ENCODE data around the gene NKX2-3. TPM values are rescaled to one million over a fixed set of nuclear protein-coding genes. Genes with fewer than 3 reads are reported as not detected.

NKX2-3 gene
- total and polyA plus RNA-seq, 2 donors, result 0.05 to 0.09 TPM

DNA sequence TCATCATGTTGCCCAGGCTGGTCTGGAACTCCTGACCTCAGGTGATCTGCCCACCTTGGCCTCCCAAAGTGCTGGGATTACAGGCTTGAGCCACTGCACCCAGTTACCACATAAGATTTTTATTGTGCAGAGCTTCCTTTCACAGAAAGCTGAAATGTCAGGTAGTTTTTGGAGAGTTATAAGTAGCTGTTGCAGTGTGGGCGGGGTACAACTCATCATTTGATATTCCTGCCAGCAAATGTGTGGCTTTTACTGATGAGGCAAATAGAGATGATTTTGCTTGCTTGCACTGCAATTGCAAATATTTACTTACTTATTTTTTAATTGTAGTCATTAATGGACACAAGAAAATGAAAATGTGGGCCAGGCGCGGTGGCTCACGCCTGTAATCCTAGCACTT is 32.4 kb downstream of the NKX2-3 start:
- WGBS, result 99% methylated on average over 4 of the region's 4 CpGs
- peaks cover 0 to 2% of the 10 kb centered on the region in 2 donors for H3K27me3 ChIP-seq (ENCODE audit: control insufficient read depth in 2 of 2, insufficient read depth in 1 of 2, low read length in 1 of 2)
- H3K4me1 ChIP-seq (ENCODE audit: control insufficient read depth in 2 of 2, insufficient read depth in 2 of 2, low read length in 2 of 2), result no peaks in the 10 kb centered on the region
- H3K36me3 ChIP-seq (ENCODE audit: control insufficient read depth in 2 of 2, insufficient read depth in 2 of 2, low read length in 1 of 2), result no peaks in the 10 kb centered on the region
- H3K4me3 ChIP-seq (ENCODE audit: low read length in 2 of 2), result no peak overlapping the region
- H3K9me3 ChIP-seq (ENCODE audit: control insufficient read depth in 2 of 2, insufficient read depth in 1 of 2, low read length in 1 of 2), result no peaks in the 10 kb centered on the region
- H3K27ac ChIP-seq (ENCODE audit: low read depth in 1 of 2, low read length in 1 of 2), result no peak overlapping the region
- DNase-seq (ENCODE audit: low read depth in 6 of 9, low spot score in 9 of 9), result no peak

DNA sequence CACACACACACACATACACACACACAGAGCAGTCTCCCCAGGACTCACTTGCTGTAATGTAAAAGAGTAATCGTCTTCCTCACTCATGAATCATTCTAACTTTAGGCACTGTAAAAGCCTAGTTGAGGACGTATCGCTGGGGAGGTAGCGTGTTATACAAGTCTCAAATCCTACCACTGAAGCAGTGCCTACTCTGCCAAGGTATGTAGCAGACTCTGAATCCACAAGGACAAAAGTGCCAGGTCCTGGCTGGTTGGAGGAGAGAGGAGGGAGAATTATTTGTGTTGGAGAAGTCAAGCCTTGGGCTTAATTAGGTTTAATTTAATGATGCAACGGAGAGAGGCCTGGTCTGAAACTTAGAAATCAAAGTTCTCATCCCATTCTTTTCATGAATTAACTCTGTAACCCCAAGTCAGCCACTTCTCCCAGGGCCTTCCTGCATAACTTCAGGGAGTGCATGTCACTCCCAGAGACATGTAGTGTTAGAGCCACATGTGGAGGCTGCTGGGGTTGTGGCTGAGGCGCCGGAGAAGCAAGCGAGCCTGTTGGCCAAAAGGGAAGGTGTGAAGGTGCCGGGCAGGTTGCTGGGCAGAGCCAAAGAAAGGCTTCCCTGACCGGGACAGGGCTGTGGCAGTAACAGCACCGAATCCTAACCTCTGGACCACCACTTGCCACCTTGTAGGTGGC is 36.7 kb downstream of the NKX2-3 start:
- no peaks in the 10 kb centered on the region for H3K36me3 ChIP-seq (ENCODE audit: control insufficient read depth in 2 of 2, insufficient read depth in 2 of 2, low read length in 1 of 2)
- H3K9me3 ChIP-seq (ENCODE audit: control insufficient read depth in 2 of 2, insufficient read depth in 1 of 2, low read length in 1 of 2), result no peaks in the 10 kb centered on the region
- H3K4me3 ChIP-seq (ENCODE audit: low read length in 2 of 2), result no peak overlapping the region
- peaks cover 0 to 2% of the 10 kb centered on the region in 2 donors for H3K27me3 ChIP-seq (ENCODE audit: control insufficient read depth in 2 of 2, insufficient read depth in 1 of 2, low read length in 1 of 2)
- H3K27ac ChIP-seq (ENCODE audit: low read depth in 1 of 2, low read length in 1 of 2), result no peak overlapping the region
- DNase-seq (ENCODE audit: low read depth in 6 of 9, low spot score in 9 of 9), result no peak
- no peaks in the 10 kb centered on the region for H3K4me1 ChIP-seq (ENCODE audit: control insufficient read depth in 2 of 2, insufficient read depth in 2 of 2, low read length in 2 of 2)
- 82% methylated on average over 11 of the region's 11 CpGs for WGBS

DNA sequence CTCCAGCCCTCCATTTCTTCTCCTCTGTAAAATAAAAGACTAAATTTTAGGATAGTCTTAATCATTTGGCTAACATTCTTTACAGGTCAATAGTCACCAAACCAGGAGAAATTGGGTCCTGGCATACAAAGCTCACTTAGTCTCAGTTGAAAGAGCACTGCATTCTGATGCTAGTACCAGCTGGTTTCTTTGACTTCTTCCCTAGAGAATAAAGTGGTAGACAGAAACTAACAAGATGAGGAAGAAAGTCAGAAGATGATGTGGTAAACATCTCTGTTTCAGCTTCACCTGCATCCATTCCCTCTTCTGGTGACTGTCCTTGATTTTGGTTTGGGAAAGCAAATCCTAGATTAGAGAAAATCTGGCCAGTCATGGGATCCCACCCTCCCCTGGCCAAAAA is 37.2 kb downstream of the NKX2-3 start:
- DNase-seq (ENCODE audit: low read depth in 6 of 9, low spot score in 9 of 9), result no peak
- H3K27ac ChIP-seq (ENCODE audit: low read depth in 1 of 2, low read length in 1 of 2), result no peak overlapping the region
- H3K36me3 ChIP-seq (ENCODE audit: control insufficient read depth in 2 of 2, insufficient read depth in 2 of 2, low read length in 1 of 2), result no peaks in the 10 kb centered on the region
- no peak overlapping the region for H3K4me3 ChIP-seq (ENCODE audit: low read length in 2 of 2)
- H3K4me1 ChIP-seq (ENCODE audit: control insufficient read depth in 2 of 2, insufficient read depth in 2 of 2, low read length in 2 of 2), result no peaks in the 10 kb centered on the region
- H3K9me3 ChIP-seq (ENCODE audit: control insufficient read depth in 2 of 2, insufficient read depth in 1 of 2, low read length in 1 of 2), result no peaks in the 10 kb centered on the region
- H3K27me3 ChIP-seq (ENCODE audit: control insufficient read depth in 2 of 2, insufficient read depth in 1 of 2, low read length in 1 of 2), result peaks cover 0 to 2% of the 10 kb centered on the region in 2 donors

DNA sequence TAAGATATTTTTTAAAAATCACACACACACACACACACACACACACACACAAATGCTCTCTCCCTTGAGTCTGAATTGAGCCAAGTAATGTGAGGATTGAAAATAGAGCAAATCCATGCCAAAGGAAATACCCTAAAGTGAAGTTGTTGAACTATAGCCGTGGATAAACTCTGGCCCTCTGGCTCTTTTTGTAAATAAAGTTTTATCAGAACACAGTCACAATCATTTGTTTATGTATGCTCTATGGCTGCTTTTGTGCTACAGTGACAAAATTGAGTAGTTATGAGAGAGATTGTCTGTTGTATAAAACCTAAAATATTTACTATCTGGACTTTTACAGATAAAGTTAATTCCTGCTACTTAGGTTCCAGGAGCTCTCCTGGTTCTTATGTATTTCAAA is 39.1 kb downstream of the NKX2-3 start:
- Histone ChIP-seq H3K9me3 (ENCODE audit: control insufficient read depth in 2 of 2, insufficient read depth in 1 of 2, low read length in 1 of 2) (no peaks in the 10 kb centered on the region), H3K27ac (ENCODE audit: low read depth in 1 of 2, low read length in 1 of 2) (no peak overlapping the region), H3K27me3 (ENCODE audit: control insufficient read depth in 2 of 2, insufficient read depth in 1 of 2, low read length in 1 of 2) (peaks cover 0 to 2% of the 10 kb centered on the region in 2 donors), H3K36me3 (ENCODE audit: control insufficient read depth in 2 of 2, insufficient read depth in 2 of 2, low read length in 1 of 2) (no peaks in the 10 kb centered on the region), H3K4me3 (ENCODE audit: low read length in 2 of 2) (no peak overlapping the region), H3K4me1 (ENCODE audit: control insufficient read depth in 2 of 2, insufficient read depth in 2 of 2, low read length in 2 of 2) (no peaks in the 10 kb centered on the region)
- no peak for DNase-seq (ENCODE audit: low read depth in 6 of 9, low spot score in 9 of 9)
- 96% methylated on average over 1 of the region's 1 CpG for WGBS

DNA sequence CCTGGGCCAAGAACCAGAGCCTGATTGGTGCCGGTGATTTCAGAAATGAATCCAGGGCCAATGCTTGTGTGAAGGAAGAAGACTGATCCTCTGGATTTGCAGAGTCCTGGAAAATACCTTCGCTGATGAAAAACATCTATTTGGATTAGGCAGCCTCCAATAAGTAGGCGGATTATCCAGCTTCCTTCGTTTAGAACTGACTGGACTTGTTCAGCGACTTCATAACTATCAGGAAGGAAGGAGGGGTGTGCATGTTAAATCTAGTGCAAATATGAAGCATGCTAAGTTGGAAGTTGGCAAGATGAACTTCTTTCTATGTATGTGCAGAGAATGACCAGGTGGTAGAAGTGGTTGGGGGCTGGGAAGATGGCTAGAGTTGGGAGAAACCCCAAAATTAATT is 41.0 kb downstream of the NKX2-3 start:
- H3K36me3 ChIP-seq (ENCODE audit: control insufficient read depth in 2 of 2, insufficient read depth in 2 of 2, low read length in 1 of 2), result no peaks in the 10 kb centered on the region
- DNase-seq (ENCODE audit: low read depth in 6 of 9, low spot score in 9 of 9), result no peak
- H3K4me3 ChIP-seq (ENCODE audit: low read length in 2 of 2), result no peak overlapping the region
- 84% methylated on average over 5 of the region's 5 CpGs for WGBS
- H3K27me3 ChIP-seq (ENCODE audit: control insufficient read depth in 2 of 2, insufficient read depth in 1 of 2, low read length in 1 of 2), result peaks cover 0 to 2% of the 10 kb centered on the region in 2 donors
- no peak overlapping the region for H3K27ac ChIP-seq (ENCODE audit: low read depth in 1 of 2, low read length in 1 of 2)
- H3K9me3 ChIP-seq (ENCODE audit: control insufficient read depth in 2 of 2, insufficient read depth in 1 of 2, low read length in 1 of 2), result no peaks in the 10 kb centered on the region
- no peaks in the 10 kb centered on the region for H3K4me1 ChIP-seq (ENCODE audit: control insufficient read depth in 2 of 2, insufficient read depth in 2 of 2, low read length in 2 of 2)

DNA sequence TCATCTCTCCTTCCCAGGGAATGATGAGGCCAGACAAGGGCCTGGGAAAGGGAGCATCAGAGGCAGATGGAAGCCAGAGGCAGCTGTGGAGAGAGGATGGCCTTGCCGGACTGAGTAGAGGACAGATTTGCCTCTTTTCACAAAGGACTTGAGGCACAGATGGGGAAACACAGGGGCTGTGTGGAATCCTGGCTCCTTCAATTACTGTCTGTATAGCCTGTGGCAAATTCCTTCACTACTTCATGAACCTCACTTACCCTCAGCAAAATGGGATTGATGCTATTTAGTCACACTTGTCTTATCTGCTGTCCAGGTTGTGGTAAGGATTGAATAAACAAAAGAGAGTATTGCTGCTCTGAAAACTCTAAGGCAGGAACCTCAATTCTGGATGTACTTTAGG is 47.2 kb downstream of the NKX2-3 start:
- 98% methylated on average over 1 of the region's 1 CpG for WGBS
- Histone ChIP-seq H3K4me3 (ENCODE audit: low read length in 2 of 2) (no peak overlapping the region), H3K36me3 (ENCODE audit: control insufficient read depth in 2 of 2, insufficient read depth in 2 of 2, low read length in 1 of 2) (no peaks in the 10 kb centered on the region), H3K27ac (ENCODE audit: low read depth in 1 of 2, low read length in 1 of 2) (no peak overlapping the region), H3K4me1 (ENCODE audit: control insufficient read depth in 2 of 2, insufficient read depth in 2 of 2, low read length in 2 of 2) (no peaks in the 10 kb centered on the region), H3K9me3 (ENCODE audit: control insufficient read depth in 2 of 2, insufficient read depth in 1 of 2, low read length in 1 of 2) (no peaks in the 10 kb centered on the region), H3K27me3 (ENCODE audit: control insufficient read depth in 2 of 2, insufficient read depth in 1 of 2, low read length in 1 of 2) (peaks cover 0 to 3% of the 10 kb centered on the region in 2 donors)
- no peak for DNase-seq (ENCODE audit: low read depth in 6 of 9, low spot score in 9 of 9)

DNA sequence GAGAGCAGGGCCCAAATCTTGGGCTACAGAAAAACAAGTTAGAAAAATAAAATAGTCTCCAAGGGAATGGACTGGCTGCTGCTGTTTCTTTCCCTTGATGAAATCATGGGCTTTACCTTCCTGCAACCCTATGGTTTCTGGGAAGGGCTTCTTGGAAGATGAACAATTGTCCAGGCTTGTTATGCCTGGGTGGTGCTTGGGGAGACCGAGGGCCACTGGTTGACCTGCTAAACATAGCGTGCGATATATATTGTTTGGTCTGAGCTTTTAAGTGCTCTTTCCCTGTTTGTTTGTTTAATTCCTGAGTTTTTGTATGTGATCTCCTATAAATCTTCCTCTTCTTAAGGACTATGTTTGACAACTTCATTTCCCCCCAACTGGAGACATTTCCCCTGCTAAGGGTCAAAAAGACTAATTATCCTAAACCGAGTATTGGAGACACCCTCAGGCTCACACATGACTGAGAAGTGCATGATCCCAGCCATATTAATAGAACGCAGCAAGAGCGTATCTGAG is 49.6 kb downstream of the NKX2-3 start:
- Histone ChIP-seq H3K4me1 (ENCODE audit: control insufficient read depth in 2 of 2, insufficient read depth in 2 of 2, low read length in 2 of 2) (no peaks in the 10 kb centered on the region), H3K27ac (ENCODE audit: low read depth in 1 of 2, low read length in 1 of 2) (no peak overlapping the region), H3K27me3 (ENCODE audit: control insufficient read depth in 2 of 2, insufficient read depth in 1 of 2, low read length in 1 of 2) (peaks cover 0 to 3% of the 10 kb centered on the region in 2 donors), H3K9me3 (ENCODE audit: control insufficient read depth in 2 of 2, insufficient read depth in 1 of 2, low read length in 1 of 2) (no peaks in the 10 kb centered on the region), H3K36me3 (ENCODE audit: control insufficient read depth in 2 of 2, insufficient read depth in 2 of 2, low read length in 1 of 2) (no peaks in the 10 kb centered on the region), H3K4me3 (ENCODE audit: low read length in 2 of 2) (no peak overlapping the region)
- 92% methylated on average over 6 of the region's 6 CpGs for WGBS
- no peak for DNase-seq (ENCODE audit: low read depth in 6 of 9, low spot score in 9 of 9)

DNA sequence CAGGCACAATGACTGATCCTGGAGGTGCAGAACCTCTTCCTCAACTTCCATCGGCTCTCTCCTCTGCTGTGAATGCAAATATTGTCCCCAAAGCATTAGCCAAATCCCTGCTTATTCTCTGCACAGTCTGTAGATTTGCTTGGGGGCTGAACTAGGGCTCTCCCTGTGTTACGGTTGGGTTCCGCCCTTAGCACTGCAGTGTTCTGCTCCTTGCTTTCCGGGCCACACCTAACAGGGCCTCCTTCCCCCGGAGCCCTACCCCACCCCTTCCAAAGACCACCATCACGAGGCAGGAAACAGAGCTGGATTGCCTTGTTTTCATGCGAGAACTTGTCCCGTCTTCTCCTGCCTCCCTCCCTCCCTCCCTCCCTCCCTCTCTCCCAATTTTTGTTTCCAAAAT is 50.9 kb downstream of the NKX2-3 start:
- 87% methylated on average over 8 of the region's 8 CpGs for WGBS
- Histone ChIP-seq H3K36me3 (ENCODE audit: control insufficient read depth in 2 of 2, insufficient read depth in 2 of 2, low read length in 1 of 2) (no peaks in the 10 kb centered on the region), H3K27me3 (ENCODE audit: control insufficient read depth in 2 of 2, insufficient read depth in 1 of 2, low read length in 1 of 2) (peaks cover 0 to 3% of the 10 kb centered on the region in 2 donors), H3K4me3 (ENCODE audit: low read length in 2 of 2) (no peak overlapping the region), H3K27ac (ENCODE audit: low read depth in 1 of 2, low read length in 1 of 2) (no peak overlapping the region), H3K4me1 (ENCODE audit: control insufficient read depth in 2 of 2, insufficient read depth in 2 of 2, low read length in 2 of 2) (no peaks in the 10 kb centered on the region), H3K9me3 (ENCODE audit: control insufficient read depth in 2 of 2, insufficient read depth in 1 of 2, low read length in 1 of 2) (no peaks in the 10 kb centered on the region)
- DNase-seq (ENCODE audit: low read depth in 6 of 9, low spot score in 9 of 9), result no peak

Data from thymus (tissue), 11 donors.